Left kidney (tissue), 2 donors: ENCODE results near the gene NR3C1. TPM values are rescaled to one million over a fixed set of nuclear protein-coding genes. Genes with fewer than 3 reads are reported as not detected.
"Not testable (repeated sequence)": the region's sequence is repeated elsewhere in the genome, so short reads cannot be mapped to it uniquely, and the experiment has no call there.

Experiments used
- DNase-seq: peaks from one replicate; pipeline ENCODE4 v3.0.0-alpha.2; 2013
- polyA plus RNA-seq: library from polyadenylated mRNA; unstranded; fragments of 120-200 nt; gene quantifications from one replicate; pipeline ENCODE4 v1.2.1, GENCODE V29; 2013; ENCODE audit not compliant: insufficient read length

The NR3C1 gene
- polyA plus RNA-seq, 1 donor = 35.2 TPM

DNA sequence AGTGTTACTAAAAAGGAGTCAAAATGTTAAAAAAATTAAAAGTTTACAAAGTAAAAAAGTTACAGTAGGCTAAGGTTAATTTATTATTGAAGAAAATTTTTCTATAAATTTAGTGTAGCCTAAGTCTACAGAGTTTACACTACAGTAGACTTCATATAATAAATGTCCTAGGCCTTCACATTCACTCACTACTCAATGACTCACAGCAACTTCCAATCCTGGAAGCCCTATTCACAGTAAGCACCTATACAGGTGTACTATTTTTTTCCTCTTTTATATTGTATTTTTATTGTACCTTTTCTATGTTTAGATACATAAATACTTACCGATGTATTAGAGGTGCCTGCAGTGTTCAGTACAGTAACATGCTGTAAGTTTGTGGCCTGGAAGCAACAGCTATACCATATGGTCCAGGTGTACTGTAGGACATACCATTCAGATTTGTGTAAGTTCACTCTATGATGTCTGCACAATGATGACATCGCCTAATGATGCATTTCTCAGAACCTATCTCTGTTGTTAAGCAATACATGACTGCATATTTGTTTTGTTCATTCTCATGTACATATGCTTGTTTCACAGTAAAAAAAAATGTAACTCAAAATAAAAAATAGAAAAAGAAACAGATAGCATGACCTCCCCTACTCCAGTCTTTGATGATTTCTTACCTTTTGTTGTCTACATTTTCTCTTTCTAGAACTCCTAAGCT, 64.7 kb downstream of the NR3C1 start:
- no peak for DNase-seq

GRCh38 chr5:143337946-143338345, 65.5 kb downstream of the NR3C1 start:
- no peak for DNase-seq

GRCh38 chr5:143336485-143336884, 67.0 kb downstream of the NR3C1 start:
- no peak for DNase-seq

GRCh38 chr5:143334903-143335302, 68.6 kb downstream of the NR3C1 start:
- no peak for DNase-seq

DNA sequence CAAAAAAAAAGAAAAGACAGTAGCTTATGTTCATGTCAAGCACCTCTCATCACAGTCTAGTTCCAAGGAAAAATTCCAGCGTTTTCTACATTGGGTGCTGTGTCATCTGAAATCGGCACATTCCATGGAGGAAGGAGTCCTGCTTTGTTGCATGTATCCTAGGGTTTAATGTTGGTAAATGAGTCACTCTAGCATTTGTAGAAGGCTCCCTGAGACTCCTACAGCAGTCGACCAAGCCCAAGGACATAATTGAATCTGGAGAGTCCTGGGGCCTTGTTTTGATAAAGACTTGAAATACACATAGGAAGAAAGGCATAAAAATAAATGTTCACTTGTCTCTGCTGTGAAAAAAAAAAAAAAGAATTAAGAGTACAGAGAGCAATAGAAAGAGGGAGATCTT, 69.1 kb downstream of the NR3C1 start:
- not testable (repeated sequence) for DNase-seq

- DNase-seq = no peak
Observed at GRCh38 chr5:143331956-143332355, 71.5 kb downstream of the NR3C1 start.

- no peak for DNase-seq
Observed at GRCh38 chr5:143329843-143330242, 73.6 kb downstream of the NR3C1 start.

DNA sequence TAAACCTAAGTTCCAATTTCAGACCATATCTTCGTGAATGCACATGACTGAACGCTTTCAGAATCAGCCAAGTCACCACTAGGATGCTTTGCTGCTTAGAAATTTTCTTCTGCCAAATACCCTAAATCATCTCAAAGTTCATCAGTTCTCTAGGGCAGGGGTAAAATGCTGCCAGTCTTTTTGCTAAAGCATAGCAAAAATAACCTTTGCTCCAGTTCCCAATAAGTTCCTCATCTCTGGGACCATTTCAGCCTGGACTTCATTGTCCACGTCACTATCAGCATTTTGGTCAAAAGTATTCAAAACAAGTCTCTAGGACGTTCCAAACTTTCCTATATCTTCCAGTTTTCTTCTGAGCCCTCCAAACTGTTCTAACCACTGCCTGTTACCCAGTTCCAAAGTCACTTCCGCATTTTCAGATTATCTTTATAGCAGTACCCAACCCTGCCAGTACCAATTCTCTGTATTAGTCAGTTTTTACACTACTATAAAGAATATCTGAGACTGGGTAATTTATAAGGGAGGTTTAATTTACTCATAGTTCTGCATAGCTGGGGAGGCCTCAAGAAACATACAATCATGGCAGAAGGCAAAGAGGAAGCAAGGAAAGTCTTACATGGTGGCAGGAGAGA, 74.8 kb downstream of the NR3C1 start:
- no peak for DNase-seq

GRCh38 chr5:143325086-143325485, 78.4 kb downstream of the NR3C1 start:
- DNase-seq = not testable (repeated sequence)

DNA sequence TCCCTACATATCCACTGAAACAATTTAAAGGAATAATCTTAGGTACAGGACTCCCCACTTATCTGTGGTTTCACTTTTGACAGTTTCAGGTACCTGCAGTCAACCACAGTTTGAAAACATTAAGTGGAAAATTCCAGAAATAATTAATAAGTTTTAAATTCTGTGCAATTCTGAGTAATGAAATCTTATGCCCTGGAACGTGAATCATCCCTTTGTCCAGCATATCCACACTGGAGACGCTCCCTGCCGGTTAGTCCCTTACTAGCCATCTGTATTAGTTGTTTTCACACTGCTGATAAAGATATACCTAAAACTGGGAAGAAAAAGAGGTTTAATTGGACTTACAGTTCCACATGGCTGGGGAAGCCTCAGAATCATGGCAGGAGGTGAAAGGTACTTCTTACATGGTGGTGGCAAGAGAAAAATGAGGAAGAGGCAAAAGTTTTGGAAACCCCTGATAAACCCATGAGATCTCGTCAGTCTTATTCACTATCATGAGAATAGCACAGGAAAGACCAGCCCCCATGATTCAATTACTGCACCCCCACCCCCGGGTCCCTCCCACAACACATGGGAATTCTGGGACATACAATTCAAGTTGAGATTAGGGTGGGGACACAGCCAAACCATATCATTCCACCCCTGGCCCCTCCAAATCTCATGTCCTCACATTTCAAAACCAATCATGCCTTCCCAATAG, 80.4 kb downstream of the NR3C1 start:
- DNase-seq = not testable (repeated sequence)

DNA sequence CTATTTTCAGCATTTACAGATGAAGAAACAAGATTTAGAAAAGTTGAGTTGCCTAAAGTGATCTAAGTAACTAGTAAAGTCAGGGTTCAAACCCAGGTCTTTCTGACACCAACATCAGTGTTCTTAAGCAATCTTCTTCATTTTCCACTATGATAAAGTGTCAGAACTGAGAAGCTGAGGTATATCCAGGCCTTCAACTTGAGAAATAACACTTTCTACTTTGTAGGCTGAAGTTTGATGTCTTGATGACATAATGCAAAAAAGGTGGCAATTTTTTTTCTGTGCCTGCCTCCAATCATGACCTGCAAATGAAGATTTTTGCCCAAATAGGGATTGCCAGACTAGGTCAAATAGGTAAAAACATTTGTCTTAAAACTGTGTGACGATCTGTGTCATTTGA, 81.3 kb downstream of the NR3C1 start:
- no peak for DNase-seq

DNA sequence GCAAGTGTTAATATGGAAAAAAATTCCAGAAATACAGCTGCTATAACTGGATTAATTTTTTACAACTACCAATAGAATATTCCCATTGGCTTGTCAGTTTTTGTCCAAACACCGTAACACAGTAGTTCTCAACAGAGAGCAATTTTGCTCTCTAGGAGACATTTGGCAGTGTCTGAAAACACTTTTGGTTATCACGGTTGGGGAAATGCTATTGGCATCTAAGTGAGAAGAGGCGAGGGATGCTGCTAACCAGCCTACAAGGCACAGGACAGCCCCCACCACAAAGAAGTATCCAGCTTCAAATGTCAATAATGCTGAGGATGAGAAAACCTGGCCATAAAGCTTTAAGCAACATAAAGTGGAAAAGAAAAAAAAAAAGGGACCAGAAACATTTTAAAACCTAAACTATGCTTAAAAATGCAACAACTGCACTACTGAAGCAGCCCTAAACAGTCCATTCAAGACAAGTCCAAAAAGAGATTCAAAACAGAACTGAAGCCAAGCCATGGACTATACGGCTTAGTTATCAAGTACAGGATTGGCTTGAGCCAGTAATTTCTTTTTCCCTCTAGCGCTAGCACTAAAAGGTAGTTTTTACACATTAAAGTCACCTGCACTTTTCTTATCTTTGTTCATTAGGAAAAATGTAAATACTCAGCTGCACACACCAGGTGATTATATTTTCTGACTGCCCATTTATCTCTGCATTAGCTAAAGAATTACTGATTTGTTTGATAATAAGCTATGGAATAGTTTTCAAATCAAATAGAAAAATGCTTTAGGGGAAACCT, 83.9 kb downstream of the NR3C1 start:
- DNase-seq = no peak

- no peak for DNase-seq
Observed at GRCh38 chr5:143318833-143319232, 84.7 kb downstream of the NR3C1 start.

- DNase-seq = no peak
Observed at GRCh38 chr5:143318270-143318669, 85.2 kb downstream of the NR3C1 start.

GRCh38 chr5:143316844-143317631, 86.4 kb downstream of the NR3C1 start:
- DNase-seq = no peak

- no peak for DNase-seq
Observed at GRCh38 chr5:143316337-143316736, 87.1 kb downstream of the NR3C1 start.

DNA sequence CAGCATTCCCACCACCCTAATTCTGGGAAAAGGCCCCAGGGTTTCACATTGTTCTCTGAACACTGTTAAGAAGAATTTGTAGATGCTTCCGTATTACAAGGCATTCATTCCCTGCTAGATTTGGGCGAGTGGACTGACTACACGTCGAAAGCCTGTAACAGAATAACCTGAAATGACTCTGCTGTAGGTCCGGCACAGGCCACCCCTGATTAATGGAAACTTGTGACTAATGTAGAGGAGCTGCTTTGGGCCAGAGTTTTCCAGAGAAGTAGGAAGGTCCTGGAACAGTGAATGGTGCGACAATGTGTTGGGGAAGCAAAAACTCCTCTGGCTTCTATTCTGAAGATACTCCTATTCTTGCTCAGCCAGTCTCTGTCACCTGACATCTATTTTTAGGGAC, 87.6 kb downstream of the NR3C1 start:
- DNase-seq = no peak

DNA sequence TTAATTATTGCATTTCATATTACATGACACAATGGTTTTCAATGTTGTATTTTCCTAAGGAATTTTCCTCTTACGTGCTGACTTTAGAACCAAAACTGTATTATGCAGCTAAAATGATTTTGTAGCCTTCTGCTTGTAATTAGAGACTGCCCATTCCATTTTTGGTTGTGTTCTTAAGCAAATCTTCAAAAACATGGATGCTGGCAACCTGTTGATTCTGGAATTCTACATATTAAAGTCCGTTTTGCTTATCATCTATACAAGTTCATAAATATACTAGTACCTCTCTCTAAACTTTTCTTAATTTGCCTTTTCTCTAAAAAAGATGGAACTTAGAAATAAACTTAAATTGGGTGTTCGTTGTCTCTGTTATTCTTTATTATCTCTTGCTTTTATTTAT, 88.3 kb downstream of the NR3C1 start:
- no peak for DNase-seq

DNA sequence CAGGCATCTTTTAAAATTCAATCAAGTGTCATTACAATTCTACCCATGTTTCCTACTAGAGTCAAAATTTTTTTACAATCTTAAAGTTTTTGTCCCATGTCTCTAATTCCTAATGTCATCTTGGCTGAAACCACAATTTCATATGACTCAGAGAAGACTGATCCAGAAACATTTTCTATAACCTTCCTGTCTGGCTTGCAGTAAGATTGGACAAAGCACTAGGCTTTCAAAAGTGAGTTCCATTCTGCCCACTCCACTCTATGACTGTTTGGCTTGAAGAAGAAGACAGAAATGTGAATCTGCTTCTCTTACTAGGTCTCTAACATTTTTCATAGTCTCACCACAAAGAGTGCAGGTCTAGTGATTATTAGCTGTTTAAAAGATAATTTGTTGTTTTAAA, 88.8 kb downstream of the NR3C1 start:
- no peak for DNase-seq

DNA sequence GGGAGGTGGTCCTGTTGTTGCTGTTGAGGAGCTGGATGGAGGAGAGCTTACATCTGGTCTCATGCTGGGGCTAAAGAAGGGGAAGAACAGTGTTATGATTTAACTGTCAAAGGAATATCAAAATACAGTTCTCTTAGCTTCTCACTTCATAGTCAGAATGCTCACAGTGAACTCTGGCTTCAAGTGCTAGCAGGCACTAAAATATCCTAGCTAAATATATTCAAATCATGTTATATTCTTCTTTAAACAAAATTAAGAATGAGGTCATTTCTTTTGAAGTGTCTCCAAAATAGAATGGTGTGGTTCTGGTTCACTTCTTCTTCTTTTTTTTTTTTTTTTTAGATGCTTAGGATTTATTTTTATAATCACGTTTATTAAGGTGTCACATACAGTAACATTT, 89.4 kb downstream of the NR3C1 start:
- DNase-seq = no peak

GRCh38 chr5:143313298-143313852, 90.1 kb downstream of the NR3C1 start:
- no peak for DNase-seq
